CD4-positive, alpha-beta T cell (primary cell): ENCODE data around the gene EID2. TPM values are rescaled to one million over a fixed set of nuclear protein-coding genes. Genes with fewer than 3 reads are reported as not detected.
A peak's percentile ranks its signal among the peaks of the same experiment; 100 is the strongest.

Experiments
- ATAC-seq: fragments of 200-7000 bp; cut with Tn5 transposase; one replicate; pipeline ENCODE4 v1.10.0; 2022; ENCODE audit warnings: mild to moderate bottlenecking; ENCODE audit not compliant: poor library complexity
- CTCF ChIA-PET: fragments of 350-600 bp; sonication (Branson Sonifier 250); formaldehyde crosslinking; loops from one replicate; lab custom pipeline; 2021; ENCODE audit warnings: antibody characterized with exemption, inconsistent platforms; lab: Charles Lee
- POLR2A ChIA-PET: fragments of 350-600 bp; sonication (Branson Sonifier 250); formaldehyde crosslinking; loops from one replicate; lab custom pipeline; 2021; ENCODE audit warnings: antibody characterized with exemption, inconsistent platforms; lab: Charles Lee
- DNase-seq, 14 experiments: peaks; one replicate each; pipeline ENCODE4 v3.0.0-alpha.2; 2013 to 2020; ENCODE audit warnings: mixed read lengths in 2 of 14
- H3K27ac ChIP-seq, 2 donors: one replicate each; pipeline versions ENCODE4 v1.5.1 to v1.7.0; 2013; ENCODE audit warnings: low read length in 2 of 2, low read depth in 1 of 2, mild to moderate bottlenecking in 1 of 2
- H3K27me3 ChIP-seq, 2 experiments: 1 replicate in 1 of 2; 2 replicates in 1 of 2; pipeline versions ENCODE4 v1.6.1 to v1.7.0; 2013; ENCODE audit warnings: low read length in 2 of 2, control low read depth in 1 of 2, mild to moderate bottlenecking in 1 of 2, moderate library complexity in 1 of 2; ENCODE audit not compliant: insufficient read depth in 2 of 2, control insufficient read depth in 1 of 2
- H3K36me3 ChIP-seq: one replicate; pipeline ENCODE4 v1.6.1; 2013; ENCODE audit warnings: low read length, control low read depth; ENCODE audit not compliant: insufficient read depth
- H3K4me1 ChIP-seq: one replicate; pipeline ENCODE4 v1.6.1; 2013; ENCODE audit warnings: low read length, control low read depth; ENCODE audit not compliant: insufficient read depth
- H3K4me3 ChIP-seq: one replicate; pipeline ENCODE4 v1.5.1; 2013; ENCODE audit warnings: mild to moderate bottlenecking, low read length, moderate library complexity
- H3K9me3 ChIP-seq, 2 experiments: 1 replicate in 1 of 2; 2 replicates in 1 of 2; pipeline versions ENCODE4 v1.6.1 to v1.7.0; 2013; ENCODE audit warnings: low read length in 2 of 2, mild to moderate bottlenecking in 2 of 2, control low read depth in 1 of 2, moderate library complexity in 1 of 2; ENCODE audit not compliant: control insufficient read depth in 1 of 2, insufficient read depth in 1 of 2
- H3K27ac Mint-ChIP-seq: one replicate; pipeline ENCODE4 v1.8.0; 2020; ENCODE audit warnings: mixed read lengths
- H3K27me3 Mint-ChIP-seq: one replicate; pipeline ENCODE4 v1.8.0; 2021; ENCODE audit warnings: mixed read lengths
- H3K36me3 Mint-ChIP-seq: one replicate; pipeline ENCODE4 v1.8.0; 2021; ENCODE audit warnings: low read depth, mixed read lengths
- H3K4me1 Mint-ChIP-seq: one replicate; pipeline ENCODE4 v1.8.0; 2021; ENCODE audit warnings: low read depth, mixed read lengths
- H3K4me3 Mint-ChIP-seq: one replicate; pipeline ENCODE4 v1.8.0; 2020; ENCODE audit warnings: mild to moderate bottlenecking, mixed read lengths
- H3K9me3 Mint-ChIP-seq: one replicate; pipeline ENCODE4 v1.8.0; 2020; ENCODE audit warnings: mixed read lengths
- CTCF ChIP-seq: fragments of 200-600 bp; IDR thresholded peaks from one replicate; pipeline ENCODE4 v1.8.0; 2022; ENCODE audit warnings: antibody characterized with exemption, mild to moderate bottlenecking
- intact Hi-C, 2 experiments: fragments of 100-400 bp; cut with DNase I in 1 of 2; cut with micrococcal nuclease in 1 of 2; formaldehyde crosslinking; loops; one replicate each; pipeline versions ENCODE4 v1.15.1 to v1.9.0; 2023 to 2025; cut with DNase I, micrococcal nuclease
- total RNA-seq, 174 experiments: library from RNA in 2 of 174; stranded (reverse) in 2 of 174; gene quantifications; one replicate each; pipeline ENCODE4 v1.2.3 and lab custom pipeline; 2021 to 2026

The EID2 gene
- total RNA-seq, 2 experiments from 2014 or later, result 17.2 to 18.1 TPM

- POLR2A ChIA-PET, result interaction anchor here (0.7 to 1.2 kb wide), 2 partner anchors 116 to 122 kb away, joined by 3 read pairs; partner anchors contain the start of gene RPS16
- ATAC-seq, result peak; percentile 83
Measured at GRCh38 chr19:39557811-39558623, 18.1 kb upstream of the EID2 start.

GRCh38 chr19:39555883-39556282 lies 15.9 kb upstream of the EID2 start:
- Histone ChIP-seq H3K4me3 (no peak overlapping the region), H3K4me1 (peaks cover 14% of the 10 kb centered on the region), H3K36me3 (no peaks in the 10 kb centered on the region), H3K9me3 (no peaks in the 10 kb centered on the region), H3K27ac (no peak overlapping the region), H3K27me3 (no peaks in the 10 kb centered on the region)
- Mint-ChIP-seq H3K36me3 (no peaks in the 10 kb centered on the region), H3K9me3 (no peaks in the 10 kb centered on the region), H3K27me3 (no peaks in the 10 kb centered on the region), H3K4me1 (peaks cover 14% of the 10 kb centered on the region), H3K27ac (no peak overlapping the region), H3K4me3 (no peak overlapping the region)
- TF ChIP-seq CTCF, result no peak
- DNase-seq (no peak), ATAC-seq (no peak)
- intact Hi-C loops, result loop anchor here in 1 of 2 experiments (10.0 kb wide), 1 partner anchor 289 kb away; the partner anchor contains the start of gene FBL
- ChIA-PET POLR2A (no interaction called here), CTCF (no interaction called here)

More at GRCh38 chr19:39557811-39558623, 18.1 kb upstream of the EID2 start:
- H3K4me1 Mint-ChIP-seq, result peaks cover 14% of the 10 kb centered on the region
- no peaks in the 10 kb centered on the region for H3K36me3 Mint-ChIP-seq
- no peak for TF ChIP-seq CTCF
- H3K36me3 ChIP-seq, result no peaks in the 10 kb centered on the region
- peak overlapping the region; percentile 72 for H3K4me3 Mint-ChIP-seq
- peak overlapping the region; percentile 80 for H3K27ac Mint-ChIP-seq
- H3K27me3 Mint-ChIP-seq, result no peaks in the 10 kb centered on the region
- H3K4me3 ChIP-seq, result peak overlapping the region; percentile 36
- CTCF ChIA-PET, result no interaction called here
- H3K9me3 ChIP-seq, result no peaks in the 10 kb centered on the region
- H3K27ac ChIP-seq, result peak overlapping the region; percentile 26 to 43
- intact Hi-C loops, result loop anchor here in 1 of 2 experiments (10.0 kb wide), 1 partner anchor 287 kb away; the partner anchor contains the start of gene FBL
- DNase-seq, result peak in 5 of 14 experiments; percentile 13 to 67 (median 54)
- peaks cover 14% of the 10 kb centered on the region for H3K4me1 ChIP-seq
- H3K27me3 ChIP-seq, result no peaks in the 10 kb centered on the region
- no peaks in the 10 kb centered on the region for H3K9me3 Mint-ChIP-seq

- peaks cover 14% of the 10 kb centered on the region for H3K4me1 Mint-ChIP-seq
- no peak for ATAC-seq
- H3K4me3 Mint-ChIP-seq, result no peak overlapping the region
- no peak for DNase-seq
- no peak overlapping the region for H3K4me3 ChIP-seq
- intact Hi-C loops, result loop anchor here in 1 of 2 experiments (10.0 kb wide), 1 partner anchor 290 kb away; the partner anchor contains the start of gene FBL
- no peak for TF ChIP-seq CTCF
- no peak overlapping the region for H3K27ac ChIP-seq
- no peaks in the 10 kb centered on the region for H3K36me3 ChIP-seq
- no peaks in the 10 kb centered on the region for H3K9me3 ChIP-seq
- no peaks in the 10 kb centered on the region for H3K36me3 Mint-ChIP-seq
- no peaks in the 10 kb centered on the region for H3K9me3 Mint-ChIP-seq
- H3K4me1 ChIP-seq, result peaks cover 14% of the 10 kb centered on the region
- H3K27ac Mint-ChIP-seq, result no peak overlapping the region
- ChIA-PET CTCF (no interaction called here), POLR2A (no interaction called here)
- no peaks in the 10 kb centered on the region for H3K27me3 ChIP-seq
- no peaks in the 10 kb centered on the region for H3K27me3 Mint-ChIP-seq
Measured at GRCh38 chr19:39554701-39555311, 14.8 kb upstream of the EID2 start.
